NCI-H526 (cell line): Measurements from ENCODE around the gene PPP2R2D.

Source experiments
- DNase-seq, 2 experiments: peaks; one replicate each; lab custom pipeline; 2025; lab: John Stamatoyannopoulos, UW

The PPP2R2D gene

DNA sequence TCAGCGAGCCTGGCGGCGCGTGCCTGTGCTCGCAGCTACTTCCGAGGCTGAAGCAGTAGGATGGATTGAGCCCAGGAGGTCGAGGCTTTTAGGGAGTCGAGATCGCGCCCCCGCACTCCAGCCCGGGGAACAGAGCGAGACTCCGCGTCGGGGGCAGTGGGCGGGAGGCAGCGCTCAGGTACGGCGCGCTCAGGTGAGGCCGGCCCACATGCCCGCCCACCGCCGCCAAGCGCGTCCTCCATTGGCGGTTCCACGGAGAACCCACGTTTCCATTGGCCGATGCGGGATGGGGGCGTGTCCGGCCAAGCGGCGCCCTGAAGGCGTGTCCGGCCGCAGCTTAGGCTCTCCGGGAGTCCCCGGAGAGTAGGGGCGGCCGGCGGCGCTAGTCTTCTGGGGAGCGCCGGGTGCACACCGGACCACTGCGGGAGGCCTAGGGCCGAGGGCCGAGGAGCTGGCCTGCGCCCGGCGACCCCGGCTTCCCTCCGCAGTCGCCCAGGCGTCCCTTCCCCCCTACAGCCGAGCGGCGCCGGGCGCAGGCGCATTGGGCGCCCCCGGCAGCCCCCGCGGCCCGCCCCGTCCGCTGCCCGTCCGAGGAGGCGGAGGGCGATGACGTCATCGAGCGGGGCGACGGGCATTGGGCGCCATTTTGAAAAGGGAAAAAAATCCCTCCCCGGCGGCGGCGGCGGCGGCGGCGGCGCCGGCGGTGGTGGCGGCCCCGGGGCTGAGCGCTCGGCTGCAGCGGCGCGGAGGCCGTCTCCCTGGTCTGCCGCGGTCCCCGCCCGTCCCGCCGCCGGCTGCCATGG lies at the start of gene PPP2R2D:
Gene PPP2R2D (plus strand): TSS at position 659 of the 803 bp plus-strand sequence. CDS start 141 bp downstream, at position 800.
- DNase-seq, result peak; percentile 63 to 94

DNA sequence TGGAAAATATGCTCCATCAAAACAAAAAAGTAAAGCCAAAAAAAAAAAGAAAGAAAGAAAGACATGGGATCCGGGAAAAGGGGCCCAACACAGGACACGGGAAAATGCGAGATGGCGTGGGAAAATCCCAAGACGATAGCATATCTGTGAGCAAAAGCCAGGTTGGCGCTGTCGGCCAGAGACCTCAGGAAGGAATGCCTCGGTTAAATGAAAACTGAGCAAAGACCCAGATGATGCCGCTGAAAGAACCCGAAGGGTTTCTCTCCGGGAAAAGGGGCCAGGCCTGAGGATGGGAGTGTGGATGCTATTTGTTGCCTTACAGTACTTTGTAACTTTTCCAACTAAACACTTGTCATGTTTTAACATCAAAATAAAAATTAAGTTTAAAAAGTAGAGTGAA lies 49.5 kb upstream of the PPP2R2D start:
- DNase-seq, result no peak

DNA sequence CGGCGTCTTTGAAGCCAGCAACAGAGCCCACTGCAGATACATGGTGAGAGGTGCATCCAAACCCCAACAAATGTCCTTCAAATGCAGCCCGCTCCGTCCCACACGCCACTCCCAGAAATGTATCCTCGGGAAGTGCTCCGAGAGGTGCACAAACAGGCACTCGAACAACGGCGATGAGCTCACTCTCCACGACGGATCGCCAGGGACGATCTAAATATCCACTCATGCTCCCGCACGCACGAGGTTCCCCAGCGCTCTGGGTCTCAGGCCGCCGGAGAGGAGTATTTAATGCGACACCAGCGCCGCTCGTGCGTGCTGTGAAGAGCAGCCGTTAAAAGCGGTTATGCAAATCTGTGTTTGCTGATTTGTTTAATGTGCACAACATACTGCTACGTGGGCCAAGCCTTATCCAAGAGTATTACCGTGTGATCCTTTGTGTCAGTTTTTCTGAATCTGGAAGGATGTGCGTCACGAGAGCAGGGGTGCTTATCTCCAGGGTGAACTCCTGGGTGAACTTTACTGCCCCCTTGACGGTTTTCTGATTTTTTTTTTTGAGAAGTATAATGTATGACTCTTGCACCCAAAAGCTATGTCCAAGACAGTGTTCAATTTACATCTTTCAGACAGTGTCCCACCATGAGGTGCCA lies 48.5 kb upstream of the PPP2R2D start:
- peak in 1 of 2 experiments; percentile 22 for DNase-seq

DNA sequence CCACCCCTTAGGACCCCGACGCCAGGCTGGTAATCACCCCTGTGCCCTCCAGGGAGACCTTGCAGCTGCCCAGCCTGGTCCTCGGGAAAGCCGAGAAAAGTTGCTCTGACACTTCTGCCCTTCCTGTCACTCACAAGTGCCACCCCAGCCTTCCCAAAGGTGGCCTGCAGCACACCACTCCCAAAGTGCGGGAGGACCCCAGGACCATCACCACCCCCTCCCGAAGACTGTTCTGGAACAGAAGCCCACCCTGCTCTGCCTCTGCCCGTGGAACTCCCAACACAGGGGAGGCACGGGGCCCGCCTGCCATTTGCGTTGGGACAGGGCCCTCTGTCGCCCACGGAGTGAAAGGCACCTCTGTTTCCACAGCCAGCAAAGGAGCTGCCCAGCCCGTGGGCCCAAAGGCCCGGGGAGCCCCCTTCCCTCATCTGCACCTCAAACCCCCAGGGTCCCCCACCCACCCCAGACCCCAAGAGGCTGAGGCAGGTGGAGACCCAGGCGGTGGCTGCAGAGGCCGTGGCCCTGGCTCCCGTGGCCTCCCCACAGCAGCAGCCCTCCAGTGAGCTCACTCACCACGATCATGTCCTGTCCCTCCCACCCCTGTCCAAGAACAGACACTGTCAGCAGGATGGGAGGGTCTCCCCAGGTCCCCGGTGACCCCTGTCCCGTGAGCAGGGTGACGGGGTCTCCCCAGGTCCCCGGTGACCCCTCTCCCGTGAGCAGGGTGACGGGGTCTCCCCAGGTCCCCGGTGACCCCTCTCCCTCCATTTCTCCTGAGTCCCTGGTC lies 47.8 kb upstream of the PPP2R2D start:
- DNase-seq, result no peak

DNA sequence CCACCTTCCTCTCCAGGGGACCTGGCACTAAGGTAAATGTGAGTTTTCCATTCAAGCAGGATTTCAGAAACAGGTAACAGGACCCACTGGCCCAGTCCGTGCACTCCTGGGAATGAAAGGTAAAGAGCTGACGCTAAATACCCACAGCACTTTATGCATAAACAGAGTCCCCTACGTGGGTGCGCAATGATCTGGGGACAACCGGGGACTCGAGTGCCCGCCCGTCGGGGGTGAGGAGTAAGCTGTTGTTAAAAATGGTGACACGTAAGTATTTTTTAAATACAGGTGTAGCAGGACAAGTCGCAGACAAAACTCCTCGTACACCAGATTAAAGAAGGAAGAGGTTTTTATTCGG lies 47.2 kb upstream of the PPP2R2D start:
- no peak for DNase-seq

DNA sequence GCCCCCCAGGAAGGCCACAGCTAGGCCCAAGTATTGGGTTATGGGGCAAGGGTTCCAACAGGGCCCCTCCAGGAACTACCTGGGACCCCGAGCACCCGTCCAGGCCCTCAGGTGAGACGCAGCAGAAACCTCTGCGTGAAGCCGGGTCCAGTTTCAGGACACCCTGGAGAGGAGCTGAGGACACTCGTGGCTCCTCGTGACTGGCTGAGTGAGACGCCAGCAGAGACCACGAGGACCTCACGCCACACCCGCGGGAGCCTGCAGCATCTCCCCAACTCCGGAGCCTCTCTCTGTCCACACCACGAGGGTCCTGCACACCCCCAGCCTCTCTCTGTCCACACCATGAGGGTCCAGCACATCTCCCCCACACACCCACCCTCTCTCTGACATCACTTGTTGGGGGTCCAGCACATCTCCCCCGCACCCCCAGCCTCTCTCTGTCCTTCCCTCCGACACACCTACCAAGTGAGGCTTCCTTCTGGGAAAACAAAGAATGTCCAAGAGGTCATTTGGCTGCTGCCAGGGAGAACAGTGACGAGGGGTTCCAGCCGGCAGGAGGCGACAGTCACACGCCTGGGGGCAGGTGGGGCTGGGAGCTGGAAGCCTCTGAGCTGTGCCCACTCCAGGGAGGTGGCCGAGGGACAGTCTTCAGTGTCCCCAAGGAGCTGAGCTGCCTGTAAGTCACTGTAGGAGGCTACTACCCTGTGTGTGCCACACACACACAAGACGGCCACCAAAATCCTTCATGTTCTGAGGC lies 46.1 kb upstream of the PPP2R2D start:
- DNase-seq, result no peak

DNA sequence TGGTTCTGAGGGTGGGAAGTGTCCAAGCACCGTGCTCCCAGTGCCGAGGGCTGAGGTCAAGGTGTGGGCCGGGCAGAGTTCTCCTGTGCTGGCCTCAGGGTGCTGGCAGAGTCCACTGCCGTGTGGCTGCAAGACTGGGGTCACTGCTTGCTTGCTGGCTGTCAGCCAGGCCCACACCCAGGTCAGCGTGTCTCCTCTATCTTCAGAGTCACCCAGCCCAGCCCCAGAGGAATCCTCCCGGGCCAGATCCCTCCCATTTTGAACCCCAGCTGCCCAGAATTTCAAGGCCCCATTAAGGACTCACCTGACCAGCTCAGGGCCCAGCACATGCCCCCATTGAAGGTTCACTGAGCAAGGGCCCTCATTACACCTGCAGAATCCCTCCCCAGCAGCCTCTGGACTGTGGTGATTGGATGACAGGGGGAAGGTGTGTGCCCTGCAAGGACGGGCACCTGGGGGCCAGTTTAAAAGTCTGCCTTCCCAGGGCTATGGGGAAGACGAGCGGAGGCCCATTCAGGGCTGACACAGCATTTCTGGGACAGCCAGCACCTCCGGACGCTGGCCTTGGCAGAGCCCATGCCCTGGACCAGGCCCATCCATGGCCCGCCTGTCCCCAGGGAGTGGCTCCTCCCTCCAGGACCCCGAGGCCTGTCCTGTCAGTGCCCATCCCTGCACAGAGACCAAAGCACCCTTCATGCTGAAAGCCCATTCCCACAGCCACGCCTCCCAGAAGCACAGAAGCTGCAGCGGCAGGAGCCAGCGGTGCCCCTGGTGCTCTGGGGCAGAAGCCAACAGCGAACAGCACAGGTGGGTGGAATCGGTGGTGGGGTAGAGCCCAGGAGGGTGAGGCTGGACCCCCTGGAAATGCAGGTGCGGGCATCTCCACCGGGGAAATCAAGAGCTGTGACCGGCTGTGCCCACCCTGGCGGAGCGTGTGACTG lies 45.1 kb upstream of the PPP2R2D start:
- DNase-seq, result no peak

DNA sequence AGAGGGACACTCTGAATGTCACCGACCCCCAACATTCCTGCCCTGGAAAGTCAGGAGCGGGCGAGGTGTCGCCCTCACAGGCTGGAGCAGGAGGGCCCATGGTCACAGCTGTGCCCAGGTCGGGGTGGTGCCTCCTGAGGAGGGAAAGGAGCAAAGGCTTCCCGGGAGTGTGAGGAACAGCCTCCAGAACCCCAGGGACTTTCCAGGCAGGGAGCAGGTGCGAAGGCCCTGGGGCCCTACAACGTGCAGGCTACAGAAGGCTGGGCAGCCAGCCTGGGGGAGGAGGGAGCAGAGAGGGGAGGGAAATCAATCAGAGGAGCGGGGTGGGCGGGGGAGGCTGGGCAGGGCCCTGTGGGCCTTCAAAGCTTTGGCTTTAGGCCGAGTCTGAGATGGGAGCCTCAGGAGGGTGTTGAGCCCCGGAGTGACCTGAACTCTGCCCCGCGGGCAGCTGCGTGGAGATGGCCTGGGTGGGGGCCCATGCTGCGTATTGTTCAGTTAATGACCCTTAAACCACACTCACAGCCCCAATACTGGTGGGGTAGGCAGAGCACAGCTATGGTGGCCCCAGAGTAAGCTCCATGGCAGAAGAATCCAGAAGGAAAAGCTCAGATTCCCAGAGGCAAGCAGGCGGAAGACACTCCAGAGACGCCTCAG lies 44.2 kb upstream of the PPP2R2D start:
- no peak for DNase-seq

DNA sequence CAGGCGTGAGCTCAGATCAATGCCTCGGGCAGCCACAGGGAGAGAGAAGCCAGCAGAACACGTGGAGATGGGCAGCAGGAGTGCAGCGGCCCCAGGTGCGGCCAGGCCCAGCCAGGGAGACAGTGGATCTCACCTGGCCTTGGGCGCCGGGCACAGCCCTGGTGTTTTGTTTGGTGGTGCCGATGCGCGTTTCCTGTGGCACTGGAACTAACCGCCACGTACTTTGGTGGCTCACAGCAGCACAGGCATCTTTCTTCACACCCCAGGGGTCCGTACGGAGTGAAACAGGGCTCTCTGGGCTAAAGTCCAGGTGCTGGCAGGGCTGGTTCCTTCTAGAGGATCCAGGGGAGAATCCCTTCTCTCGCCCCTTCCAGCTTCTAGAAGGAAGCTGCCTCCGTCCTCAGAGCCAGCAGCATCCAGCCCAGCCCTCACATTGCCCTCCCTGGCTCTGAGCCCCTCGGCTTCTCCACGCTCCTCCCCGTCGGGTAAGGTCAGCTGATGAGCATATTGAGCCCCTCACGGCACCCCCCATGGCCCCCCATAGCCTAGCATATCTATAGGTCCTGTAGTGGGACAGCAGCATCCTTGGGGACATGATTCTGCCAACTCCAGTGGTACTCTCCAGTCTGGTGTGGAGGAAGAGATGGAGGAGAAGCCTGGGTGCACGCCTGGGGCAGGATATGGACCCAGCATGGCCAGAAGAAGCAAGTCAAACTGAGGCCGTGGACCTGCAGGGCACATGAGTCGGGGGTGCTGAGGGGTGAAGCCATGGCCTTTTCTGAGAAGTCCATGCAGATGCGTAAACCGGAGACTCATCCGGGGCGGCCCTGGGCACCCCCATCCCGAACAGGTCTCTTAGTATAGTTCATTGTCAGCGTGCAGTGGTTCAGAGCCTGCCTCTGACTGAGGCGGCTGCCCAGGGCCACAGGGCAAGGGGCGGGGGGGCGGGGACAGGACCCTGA lies 43.4 kb upstream of the PPP2R2D start:
- DNase-seq, result no peak

DNA sequence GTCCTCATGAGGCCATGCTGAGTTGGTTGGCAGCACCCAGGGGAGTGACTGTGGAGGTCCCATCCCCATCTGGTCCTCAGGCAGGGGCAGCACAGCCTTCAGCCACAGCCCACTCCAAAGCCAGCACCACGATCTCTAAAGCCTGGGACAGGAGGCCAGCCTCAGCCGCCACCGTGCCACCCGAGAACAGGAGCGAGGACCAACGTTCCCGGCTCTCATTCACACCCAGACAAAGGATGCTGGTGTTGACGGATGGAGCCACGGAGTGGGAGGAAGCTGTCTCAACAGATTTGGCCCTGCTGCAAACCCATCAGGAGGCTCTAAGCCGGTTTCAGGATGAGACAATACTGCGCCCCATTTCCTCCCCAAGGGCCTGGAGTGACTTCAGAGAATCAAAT lies 42.7 kb upstream of the PPP2R2D start:
- no peak for DNase-seq

DNA sequence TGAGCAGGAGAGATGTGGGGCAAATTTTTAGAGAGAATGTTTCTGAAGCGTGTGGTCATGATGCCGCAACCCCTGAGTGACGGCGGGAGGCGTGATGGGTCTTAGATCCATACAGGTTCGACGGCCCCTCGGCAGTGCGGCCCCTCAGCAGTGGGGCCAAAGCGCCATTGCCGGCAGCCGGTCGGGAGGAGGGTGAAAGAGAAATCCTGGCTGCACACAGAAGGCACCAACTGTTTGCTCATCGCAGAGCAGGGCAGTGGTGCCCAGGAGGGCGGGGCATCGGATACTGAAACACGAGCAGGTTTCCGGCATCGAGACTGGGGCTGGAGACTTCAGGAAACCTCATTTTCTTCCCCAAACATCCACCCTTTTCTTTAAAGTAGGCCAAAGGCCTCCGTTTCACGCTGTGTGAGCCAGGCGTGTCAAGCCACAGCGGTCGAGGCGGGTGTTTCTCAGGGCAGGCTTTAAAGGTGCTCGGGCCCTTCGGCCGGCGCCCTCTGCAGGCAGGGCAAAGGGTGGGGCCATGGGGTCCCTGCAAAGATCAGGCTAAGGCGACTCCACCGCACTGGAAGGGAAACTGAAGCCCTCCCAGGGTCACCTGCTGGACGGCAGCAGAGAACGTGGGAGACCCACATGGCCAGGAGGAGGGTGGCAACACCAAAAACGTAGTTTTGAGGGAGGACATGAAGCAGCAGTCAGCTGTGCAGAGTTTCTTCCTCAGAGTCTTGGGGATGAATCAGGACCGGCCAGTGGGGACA lies 42.0 kb upstream of the PPP2R2D start:
- no peak for DNase-seq

DNA sequence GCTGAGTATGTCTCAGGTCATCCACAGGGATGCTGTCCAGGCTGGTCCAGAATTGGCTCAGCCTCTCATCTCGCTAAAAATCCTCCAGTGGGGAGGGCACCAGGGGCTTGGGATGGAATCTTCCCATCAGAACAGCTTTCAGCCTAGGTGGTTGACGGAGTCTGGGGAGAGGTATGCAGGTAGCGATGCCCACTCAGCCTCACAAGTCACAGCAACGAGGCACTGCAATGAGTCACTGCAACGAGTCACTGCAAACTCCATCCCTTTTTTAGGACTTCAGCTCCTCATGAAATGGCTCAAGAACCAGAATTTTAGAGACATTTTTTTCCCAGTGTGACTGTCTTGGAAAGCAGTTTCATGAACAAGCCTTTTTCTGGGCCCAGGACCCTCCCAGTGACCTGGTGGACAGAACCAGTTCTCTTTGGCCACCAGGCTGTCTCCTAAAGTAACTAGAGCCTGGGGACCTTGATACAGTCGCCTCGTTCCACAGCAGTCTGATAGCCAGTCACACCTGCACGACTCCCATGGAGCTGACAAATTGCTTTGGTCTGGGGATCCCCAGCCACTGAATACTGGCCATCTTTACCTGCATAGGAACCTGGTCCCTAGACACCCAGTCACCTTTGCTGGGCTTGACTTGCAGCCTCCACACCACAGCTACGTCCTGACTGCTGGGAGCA lies 41.3 kb upstream of the PPP2R2D start:
- no peak for DNase-seq

DNA sequence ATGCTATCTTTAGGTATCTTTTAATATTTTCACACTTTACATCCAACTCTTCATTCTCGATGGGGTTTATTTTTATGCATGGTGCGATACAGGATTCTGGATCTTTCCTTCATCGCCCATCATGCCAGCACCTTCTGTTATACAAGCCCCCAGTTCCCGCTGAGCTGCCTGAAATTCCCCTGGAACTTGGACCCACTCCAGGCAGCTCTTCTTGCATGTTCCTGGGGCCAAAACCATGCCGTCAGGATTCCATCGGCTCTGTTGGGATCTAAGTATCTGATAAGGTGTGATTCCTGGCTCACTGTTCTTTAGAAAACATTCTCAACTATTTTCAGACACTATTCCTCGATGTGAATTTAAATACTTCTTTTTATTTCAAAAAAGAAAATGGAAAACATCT lies 40.5 kb upstream of the PPP2R2D start:
- no peak for DNase-seq

DNA sequence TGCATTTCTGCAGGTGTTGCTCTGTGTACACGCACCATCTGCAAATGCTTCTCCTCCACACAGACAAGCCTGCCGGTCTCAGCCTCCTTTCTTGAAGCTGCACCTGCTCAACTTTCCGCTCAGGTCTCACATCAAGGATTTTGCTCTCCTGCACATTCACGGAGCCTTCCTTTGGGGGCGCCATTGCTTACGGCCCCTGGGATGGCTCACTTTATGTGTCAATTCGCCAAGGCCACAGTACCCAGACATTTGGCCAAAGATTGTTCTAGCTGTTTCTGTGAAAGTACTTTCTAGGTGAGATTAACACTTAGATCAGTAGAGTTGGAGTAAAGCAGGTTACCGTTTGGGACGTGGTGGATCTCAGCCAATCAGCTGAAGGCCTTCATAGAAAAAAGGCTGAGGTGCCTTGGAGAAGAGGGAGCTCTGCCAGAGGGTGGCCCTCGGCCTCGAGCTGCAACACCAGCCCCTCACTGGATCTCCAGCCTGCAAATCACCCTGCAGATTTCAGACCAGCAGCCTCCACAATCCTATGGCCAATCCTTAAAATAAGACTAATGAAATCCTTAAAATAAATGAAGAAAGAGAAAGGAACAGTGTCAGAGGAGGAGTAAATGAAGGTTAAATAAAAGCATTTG lies 39.9 kb upstream of the PPP2R2D start:
- no peak for DNase-seq

DNA sequence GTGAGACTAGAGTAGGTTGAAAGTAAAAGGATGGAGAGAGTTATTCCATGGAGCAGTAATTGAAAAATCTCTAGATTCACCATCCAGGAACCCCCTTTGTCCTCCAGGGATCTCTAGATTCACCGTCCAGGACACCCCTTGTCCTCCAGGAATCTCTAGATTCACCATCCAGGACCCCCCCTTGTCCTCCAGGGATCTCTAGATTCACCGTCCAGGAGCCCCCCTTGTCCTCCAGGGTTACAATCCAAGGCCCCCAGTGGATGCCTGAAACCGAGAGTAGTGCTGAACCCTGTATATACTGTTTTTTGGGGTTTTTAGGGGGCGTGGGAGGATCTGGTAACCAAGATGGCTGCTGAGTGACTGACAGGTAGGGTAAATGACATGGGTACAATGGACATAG lies 38.3 kb upstream of the PPP2R2D start:
- DNase-seq, result no peak

DNA sequence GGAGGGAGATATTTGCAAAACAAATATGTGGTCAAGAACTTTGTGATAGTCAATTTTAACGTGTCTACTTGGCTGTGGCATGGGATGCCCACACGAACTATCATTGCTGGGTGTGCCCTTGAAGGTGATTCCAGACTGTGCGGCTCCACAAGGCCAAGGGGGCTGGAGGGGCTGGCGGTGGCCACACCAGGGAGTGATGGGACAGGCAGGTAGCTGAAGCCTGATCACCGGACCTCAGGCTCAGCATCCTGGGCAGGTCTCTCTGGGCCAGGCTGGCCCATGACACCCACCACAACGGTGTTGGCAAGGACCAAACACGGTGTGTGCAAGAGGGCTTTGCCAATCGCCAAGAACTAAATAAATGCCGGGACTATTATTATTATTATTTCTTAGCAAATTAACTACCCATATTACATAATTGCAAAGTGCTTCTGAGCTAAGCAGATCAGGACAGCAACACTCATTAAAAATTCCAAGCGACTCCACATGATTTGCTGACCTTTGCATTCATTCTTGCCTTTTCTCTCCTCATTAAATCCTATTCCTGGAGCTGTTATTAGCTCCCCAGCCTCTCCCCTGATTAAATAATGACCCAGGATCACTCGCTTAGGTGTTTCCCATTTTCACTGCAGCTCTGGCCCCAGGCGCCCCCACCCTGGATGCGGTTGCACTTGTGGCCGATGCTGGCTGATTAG lies 35.4 kb upstream of the PPP2R2D start:
- DNase-seq, result peak; percentile 81 to 83

DNA sequence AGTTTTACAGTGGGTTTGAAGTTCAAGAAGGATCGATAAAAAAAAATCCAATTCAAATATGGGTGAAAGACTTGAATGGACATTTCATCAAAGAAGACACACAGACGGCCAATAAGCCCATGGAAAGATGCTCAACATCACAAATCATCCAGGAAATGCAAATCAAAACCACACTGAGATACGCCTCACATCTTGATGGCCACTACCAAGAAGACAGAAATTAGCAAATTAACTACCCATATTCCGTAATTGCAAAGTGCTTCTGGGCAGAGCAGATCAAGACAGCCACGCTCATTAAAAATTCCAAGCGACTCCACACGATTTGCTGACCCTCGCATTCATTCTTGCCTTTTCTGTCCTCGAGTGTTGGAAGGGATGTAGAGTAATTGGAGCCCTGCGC lies 34.1 kb upstream of the PPP2R2D start:
- DNase-seq, result peak in 1 of 2 experiments; percentile 48
